Endothelial cell of umbilical vein (primary cell): ENCODE results near the gene STAT5B.

Experiments
- CTCF ChIP-seq, 2 donors: IDR thresholded peaks; 1 replicate in 1 of 2; 2 replicates in 1 of 2; pipeline ENCODE4 v1.5.1; 2011; ENCODE audit warnings: low read length in 2 of 2, mild to moderate bottlenecking in 2 of 2, moderate library complexity in 2 of 2, control low read depth in 1 of 2, inconsistent platforms in 1 of 2, low read depth in 1 of 2; ENCODE audit not compliant: insufficient read depth in 1 of 2; ENCODE audit errors: extremely low read depth in 1 of 2
- EZH2 ChIP-seq: IDR thresholded peaks from 2 replicates; pipeline ENCODE4 v1.6.1; 2012; ENCODE audit warnings: borderline replicate concordance, low read depth, mild to moderate bottlenecking, moderate library complexity, low read length, inconsistent platforms; ENCODE audit not compliant: severe bottlenecking
- MAX ChIP-seq: IDR thresholded peaks from 2 replicates; pipeline ENCODE4 v1.6.1; 2011; ENCODE audit not compliant: insufficient read depth, insufficient read length
- POLR2A ChIP-seq: IDR thresholded peaks from 2 replicates; pipeline ENCODE4 v1.6.1; 2012; ENCODE audit warnings: low read depth, mild to moderate bottlenecking, control low read depth, low read length

DNA sequence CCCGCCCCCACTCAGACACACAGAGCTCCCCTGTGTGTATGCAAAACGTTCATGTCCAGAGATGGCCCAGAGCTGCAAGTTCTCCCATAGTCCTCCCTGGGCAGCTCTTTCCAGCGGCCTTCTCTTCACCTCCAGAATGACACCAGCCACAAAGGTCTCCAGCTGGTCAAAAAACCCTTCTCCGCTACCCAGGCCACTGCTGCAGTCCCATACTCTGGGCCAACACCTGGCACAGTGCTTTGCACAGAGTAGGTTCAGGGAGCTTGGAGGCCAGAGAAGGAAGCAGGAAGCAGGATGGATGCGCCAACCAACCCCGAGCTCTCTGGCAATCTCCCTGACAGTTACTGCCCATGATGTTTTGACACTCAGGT, 1.1 kb upstream of the STAT5B start:
- no peak for TF ChIP-seq CTCF (IDR thresholded peaks at IDR 0.05; ENCODE audit: extremely low read depth in 1 of 2, insufficient read depth in 1 of 2, low read depth in 1 of 2, low read length in 2 of 2)
- TF ChIP-seq POLR2A, result no peak
- no peak for TF ChIP-seq EZH2
- TF ChIP-seq MAX, result no peak
